OCI-LY1 (cell line): ENCODE results near the gene HMMR.
"Not testable (repeated sequence)": the region's sequence is repeated elsewhere in the genome, so short reads cannot be mapped to it uniquely, and the experiment has no call there.

Experiments used
- H2AFZ ChIP-seq: fragments of 200-600 bp; sonication (generic), shearing (Covaris generic); 2 replicates; pipeline ENCODE4 v1.6.0; 2014; ENCODE audit warnings: antibody characterized with exemption, mild to moderate bottlenecking, low read length
- H3F3A ChIP-seq: fragments of 200-600 bp; sonication (generic), shearing (Covaris generic); 2 replicates; pipeline ENCODE4 v1.6.0; 2014; ENCODE audit warnings: mild to moderate bottlenecking, antibody characterized with exemption, low read length, moderate library complexity; ENCODE audit not compliant: insufficient read depth
- H3K27ac ChIP-seq: fragments of 200-600 bp; sonication (generic); 2 replicates; pipeline ENCODE4 v1.5.1; 2014; ENCODE audit warnings: low read length, mixed run types, mild to moderate bottlenecking, low read depth; ENCODE audit not compliant: poor library complexity, severe bottlenecking
- H3K27me3 ChIP-seq: fragments of 200-600 bp; sonication (generic); 2 replicates; pipeline ENCODE4 v1.6.0; 2014; ENCODE audit warnings: antibody characterized with exemption, mild to moderate bottlenecking, low read length, moderate library complexity; ENCODE audit not compliant: insufficient read depth
- H3K36me3 ChIP-seq: fragments of 200-600 bp; sonication (generic); 2 replicates; pipeline ENCODE4 v1.6.1; 2014; ENCODE audit warnings: mild to moderate bottlenecking, antibody characterized with exemption, low read length, moderate library complexity, mixed read lengths; ENCODE audit not compliant: insufficient read depth
- H3K4me1 ChIP-seq: fragments of 200-600 bp; sonication (generic); 2 replicates; pipeline ENCODE4 v1.5.1; 2014; ENCODE audit warnings: mild to moderate bottlenecking, low read length, moderate library complexity; ENCODE audit not compliant: insufficient read depth, severe bottlenecking
- H3K4me2 ChIP-seq: fragments of 200-600 bp; sonication (generic), shearing (Covaris generic); 2 replicates; pipeline ENCODE4 v1.6.1; 2014; ENCODE audit warnings: low read length
- H3K4me3 ChIP-seq: fragments of 200-600 bp; sonication (generic); 2 replicates; pipeline ENCODE4 v1.5.1; 2014; ENCODE audit warnings: low read length, low read depth, mild to moderate bottlenecking, mixed read lengths; ENCODE audit not compliant: poor library complexity, severe bottlenecking
- H3K79me2 ChIP-seq: fragments of 200-600 bp; shearing (Covaris generic); 2 replicates; pipeline ENCODE4 v1.6.1; 2016; ENCODE audit warnings: mixed run types, low read length, mixed read lengths; ENCODE audit not compliant: insufficient read depth
- H3K9ac ChIP-seq: fragments of 200-600 bp; sonication (generic), shearing (Covaris generic); 2 replicates; pipeline ENCODE4 v1.6.1; 2014; ENCODE audit warnings: mild to moderate bottlenecking, low read length, mixed read lengths
- H3K9me2 ChIP-seq: fragments of 200-600 bp; sonication (generic), shearing (Covaris generic); 2 replicates; pipeline ENCODE4 v1.6.1; 2014; ENCODE audit warnings: low read depth, mild to moderate bottlenecking, low read length, mixed read lengths
- H3K9me3 ChIP-seq: fragments of 200-600 bp; shearing (Covaris generic); 2 replicates; pipeline ENCODE4 v1.6.1; 2014; ENCODE audit warnings: low read length, mixed read lengths
- H4K20me1 ChIP-seq: fragments of 200-600 bp; sonication (generic), shearing (Covaris generic); 2 replicates; pipeline ENCODE4 v1.6.0; 2016; ENCODE audit warnings: mild to moderate bottlenecking, low read length; ENCODE audit not compliant: insufficient read depth
- EZH2 ChIP-seq: fragments of 200-600 bp; sonication (generic), shearing (Covaris generic); IDR thresholded peaks from 2 replicates; pipeline ENCODE4 v1.8.0; 2017; ENCODE audit warnings: borderline replicate concordance, mixed run types, mild to moderate bottlenecking, antibody characterized with exemption, low read length, moderate library complexity, mixed read lengths
- TF ChIP-seq, protein P1 (sequence below): fragments of 200-600 bp; sonication (generic), shearing (Covaris generic); IDR thresholded peaks from 2 replicates; pipeline ENCODE4 v1.5.1; 2017; ENCODE audit warnings: mild to moderate bottlenecking, antibody characterized with exemption, low read length, moderate library complexity, mixed read lengths

The HMMR gene, protein sequence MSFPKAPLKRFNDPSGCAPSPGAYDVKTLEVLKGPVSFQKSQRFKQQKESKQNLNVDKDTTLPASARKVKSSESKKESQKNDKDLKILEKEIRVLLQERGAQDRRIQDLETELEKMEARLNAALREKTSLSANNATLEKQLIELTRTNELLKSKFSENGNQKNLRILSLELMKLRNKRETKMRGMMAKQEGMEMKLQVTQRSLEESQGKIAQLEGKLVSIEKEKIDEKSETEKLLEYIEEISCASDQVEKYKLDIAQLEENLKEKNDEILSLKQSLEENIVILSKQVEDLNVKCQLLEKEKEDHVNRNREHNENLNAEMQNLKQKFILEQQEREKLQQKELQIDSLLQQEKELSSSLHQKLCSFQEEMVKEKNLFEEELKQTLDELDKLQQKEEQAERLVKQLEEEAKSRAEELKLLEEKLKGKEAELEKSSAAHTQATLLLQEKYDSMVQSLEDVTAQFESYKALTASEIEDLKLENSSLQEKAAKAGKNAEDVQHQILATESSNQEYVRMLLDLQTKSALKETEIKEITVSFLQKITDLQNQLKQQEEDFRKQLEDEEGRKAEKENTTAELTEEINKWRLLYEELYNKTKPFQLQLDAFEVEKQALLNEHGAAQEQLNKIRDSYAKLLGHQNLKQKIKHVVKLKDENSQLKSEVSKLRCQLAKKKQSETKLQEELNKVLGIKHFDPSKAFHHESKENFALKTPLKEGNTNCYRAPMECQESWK

GRCh38 chr5:163460562-163461171 is at the start of gene HMMR:
Gene HMMR, plus strand, starts transcription at chr5:163460632. Its CDS starts 61 bp downstream, at chr5:163460693.
- H3F3A ChIP-seq: no peaks in the 10 kb centered on the region
- no peaks in the 10 kb centered on the region for H3K9me3 ChIP-seq
- TF ChIP-seq EZH2: no peak
- TF ChIP-seq, protein P1, sequence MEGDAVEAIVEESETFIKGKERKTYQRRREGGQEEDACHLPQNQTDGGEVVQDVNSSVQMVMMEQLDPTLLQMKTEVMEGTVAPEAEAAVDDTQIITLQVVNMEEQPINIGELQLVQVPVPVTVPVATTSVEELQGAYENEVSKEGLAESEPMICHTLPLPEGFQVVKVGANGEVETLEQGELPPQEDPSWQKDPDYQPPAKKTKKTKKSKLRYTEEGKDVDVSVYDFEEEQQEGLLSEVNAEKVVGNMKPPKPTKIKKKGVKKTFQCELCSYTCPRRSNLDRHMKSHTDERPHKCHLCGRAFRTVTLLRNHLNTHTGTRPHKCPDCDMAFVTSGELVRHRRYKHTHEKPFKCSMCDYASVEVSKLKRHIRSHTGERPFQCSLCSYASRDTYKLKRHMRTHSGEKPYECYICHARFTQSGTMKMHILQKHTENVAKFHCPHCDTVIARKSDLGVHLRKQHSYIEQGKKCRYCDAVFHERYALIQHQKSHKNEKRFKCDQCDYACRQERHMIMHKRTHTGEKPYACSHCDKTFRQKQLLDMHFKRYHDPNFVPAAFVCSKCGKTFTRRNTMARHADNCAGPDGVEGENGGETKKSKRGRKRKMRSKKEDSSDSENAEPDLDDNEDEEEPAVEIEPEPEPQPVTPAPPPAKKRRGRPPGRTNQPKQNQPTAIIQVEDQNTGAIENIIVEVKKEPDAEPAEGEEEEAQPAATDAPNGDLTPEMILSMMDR: no peak
- H3K4me1 ChIP-seq: peaks cover 36% of the 10 kb centered on the region
- H4K20me1 ChIP-seq: no peaks in the 10 kb centered on the region
- peak within 1 kb of the TSS; percentile 97 for H3K4me3 ChIP-seq
- H3K9me2 ChIP-seq: no peaks in the 10 kb centered on the region
- H3K79me2 ChIP-seq: peaks cover 55% of the 10 kb centered on the region
- H2AFZ ChIP-seq: no peak within 1 kb of the TSS
- no peaks in the 10 kb centered on the region for H3K27me3 ChIP-seq
- peaks cover 36% of the 10 kb centered on the region for H3K36me3 ChIP-seq
- peak within 1 kb of the TSS; percentile 95 for H3K4me2 ChIP-seq
- peak within 1 kb of the TSS; percentile 96 for H3K27ac ChIP-seq
- H3K9ac ChIP-seq: peak within 1 kb of the TSS; percentile 98

GRCh38 chr5:163415673-163416072 is 44.8 kb upstream of the HMMR start:
- H3K79me2 ChIP-seq, H3F3A ChIP-seq, H3K9me2 ChIP-seq, H3K27me3 ChIP-seq, H3K9ac ChIP-seq, H2AFZ ChIP-seq, H3K4me2 ChIP-seq, H3K4me3 ChIP-seq, H3K9me3 ChIP-seq, H4K20me1 ChIP-seq, H3K36me3 ChIP-seq, H3K27ac ChIP-seq, H3K4me1 ChIP-seq: not testable (repeated sequence)

- Histone ChIP-seq H3K4me1 (no peaks in the 10 kb centered on the region), H3K9ac (no peak overlapping the region), H3K9me2 (no peaks in the 10 kb centered on the region), H3K27me3 (no peaks in the 10 kb centered on the region), H4K20me1 (no peaks in the 10 kb centered on the region), H3K79me2 (no peaks in the 10 kb centered on the region), H3K9me3 (no peaks in the 10 kb centered on the region), H3F3A (no peaks in the 10 kb centered on the region), H3K4me3 (no peak overlapping the region), H3K4me2 (no peak overlapping the region), H3K27ac (no peak overlapping the region), H3K36me3 (no peaks in the 10 kb centered on the region; the same call in 1 of the 2 replicates), H2AFZ (no peak overlapping the region)
- TF ChIP-seq EZH2: no peak
- TF ChIP-seq, protein P1: no peak
Observed at GRCh38 chr5:163424836-163425235, 35.6 kb upstream of the HMMR start.

DNA sequence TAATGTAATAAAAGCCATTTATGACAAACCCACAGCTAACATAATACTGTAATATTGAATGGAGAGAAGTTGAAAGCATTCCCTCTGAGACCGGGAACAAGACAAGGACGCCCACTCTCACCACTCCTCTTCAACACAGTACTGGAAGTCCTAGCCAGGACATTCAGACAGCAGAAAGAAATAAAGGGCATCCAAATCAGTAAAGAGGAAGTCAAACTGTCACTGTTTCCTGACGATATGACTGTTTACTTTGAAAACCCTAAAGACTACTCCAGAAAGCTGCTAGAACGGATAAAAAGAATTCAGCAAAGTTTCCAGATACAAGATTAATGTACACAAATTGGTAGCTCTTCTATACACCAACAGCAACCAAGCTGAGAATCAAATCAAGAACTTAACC is 34.3 kb upstream of the HMMR start:
- not testable (repeated sequence) for H3K36me3 ChIP-seq, H3K9me2 ChIP-seq, H3K27me3 ChIP-seq, H2AFZ ChIP-seq, H3F3A ChIP-seq, H4K20me1 ChIP-seq, H3K9me3 ChIP-seq, H3K4me1 ChIP-seq, H3K79me2 ChIP-seq, H3K4me2 ChIP-seq, H3K27ac ChIP-seq, H3K4me3 ChIP-seq, H3K9ac ChIP-seq
